Body of pancreas (tissue), 4 donors: ENCODE measurements around the gene RPUSD1.

Experiments
- CTCF ChIP-seq, 7 experiments: fragments of 450-650 bp in 4 of 7; fragments of 200-600 bp in 3 of 7; sonication (generic) in 3 of 7; IDR thresholded peaks; one replicate each; pipeline ENCODE4 v1.5.1; 2016 to 2019; ENCODE audit warnings: antibody characterized with exemption in 7 of 7
- POLR2A ChIP-seq, 3 donors: fragments of 450-650 bp; IDR thresholded peaks; one replicate each; pipeline ENCODE4 v1.6.1; 2016; ENCODE audit warnings: antibody characterized with exemption in 3 of 3, mild to moderate bottlenecking in 2 of 3

DNA sequence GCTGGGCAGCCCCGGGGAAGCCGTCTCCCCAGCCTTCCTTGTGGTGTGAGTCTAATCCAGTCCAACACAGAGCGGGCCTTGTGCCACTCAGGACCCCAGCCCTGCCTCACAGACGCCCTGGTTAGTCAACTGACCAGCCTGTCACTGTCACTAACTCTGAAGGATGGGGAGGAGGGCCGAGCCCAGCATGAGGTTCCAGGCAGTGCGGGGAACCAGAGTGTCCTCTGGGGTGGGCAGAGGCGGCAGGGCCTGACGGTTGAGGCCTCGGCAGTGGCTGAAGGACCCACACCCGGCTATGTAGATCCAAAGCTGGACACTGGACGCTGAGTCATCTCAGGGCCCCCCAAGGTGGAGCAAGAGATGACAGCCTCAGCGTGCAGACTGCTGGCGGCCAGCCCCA lies 8.6 kb downstream of the RPUSD1 start:
- TF ChIP-seq POLR2A (IDR thresholded peaks at IDR 0.05) (no peak), CTCF (IDR thresholded peaks at IDR 0.05) (no peak)
